ENCODE measurements around the gene SCN8A.
"Not testable (repeated sequence)": the region's sequence is repeated elsewhere in the genome, so short reads cannot be mapped to it uniquely, and the experiment has no call there.

Gene SCN8A

GRCh38 chr12:51817027-51817953, 226.3 kb downstream of the SCN8A start:
- DNase-seq (ENCODE audit: low read depth), result no peak

- DNase-seq (ENCODE audit: low read depth), result no peak
These were observed 227.1 kb downstream of the SCN8A start for GRCh38 chr12:51818086-51818485.

GRCh38 chr12:51818566-51819300, 227.7 kb downstream of the SCN8A start:
- DNase-seq (ENCODE audit: low read depth), result peak; percentile 59

- no peak for DNase-seq (ENCODE audit: low read depth)
These were observed 228.9 kb downstream of the SCN8A start for GRCh38 chr12:51819736-51820525.

- peak; percentile 25 for DNase-seq (ENCODE audit: low read depth)
These were observed 229.8 kb downstream of the SCN8A start for GRCh38 chr12:51820526-51821439.

GRCh38 chr12:51821440-51822260, 230.6 kb downstream of the SCN8A start:
- DNase-seq (ENCODE audit: low read depth), result no peak

GRCh38 chr12:51822261-51822616, 231.2 kb downstream of the SCN8A start:
- DNase-seq (ENCODE audit: low read depth), result no peak

GRCh38 chr12:51822956-51823355, 231.9 kb downstream of the SCN8A start:
- no peak for DNase-seq (ENCODE audit: low read depth)

GRCh38 chr12:51823875-51824565, 233.0 kb downstream of the SCN8A start:
- peak; percentile 39 for DNase-seq (ENCODE audit: low read depth)

GRCh38 chr12:51825216-51825615, 234.2 kb downstream of the SCN8A start:
- no peak for DNase-seq (ENCODE audit: low read depth)

- no peak for DNase-seq (ENCODE audit: low read depth)
These were observed 235.8 kb downstream of the SCN8A start for GRCh38 chr12:51826881-51827280.

GRCh38 chr12:51827925-51828818, 237.1 kb downstream of the SCN8A start:
- no peak for DNase-seq (ENCODE audit: low read depth)

GRCh38 chr12:51829011-51829481, 238.0 kb downstream of the SCN8A start:
- no peak for DNase-seq (ENCODE audit: low read depth)

GRCh38 chr12:51829641-51830040, 238.6 kb downstream of the SCN8A start:
- DNase-seq (ENCODE audit: low read depth), result no peak

GRCh38 chr12:51831817-51832216, 240.8 kb downstream of the SCN8A start:
- not testable (repeated sequence) for DNase-seq (ENCODE audit: low read depth)

- no peak for DNase-seq (ENCODE audit: low read depth)
These were observed 241.5 kb downstream of the SCN8A start for GRCh38 chr12:51832354-51833107.

GRCh38 chr12:51833448-51834227, 242.6 kb downstream of the SCN8A start:
- no peak for DNase-seq (ENCODE audit: low read depth)

Data from stromal cell of bone marrow (primary cell).